IPS DF 4.7 (cell line): ENCODE data around the gene BRAT1.
A peak's percentile ranks its signal among the peaks of the same experiment; 100 is the strongest.
"Not testable (repeated sequence)": the region's sequence is repeated elsewhere in the genome, so short reads cannot be mapped to it uniquely, and the experiment has no call there.

Source experiments
- DNase-seq: peaks from one replicate; pipeline ENCODE4 v3.0.0-alpha.2; 2013; ENCODE audit warnings: low spot score; ENCODE audit errors: extremely low read depth

BRAT1 gene

DNA sequence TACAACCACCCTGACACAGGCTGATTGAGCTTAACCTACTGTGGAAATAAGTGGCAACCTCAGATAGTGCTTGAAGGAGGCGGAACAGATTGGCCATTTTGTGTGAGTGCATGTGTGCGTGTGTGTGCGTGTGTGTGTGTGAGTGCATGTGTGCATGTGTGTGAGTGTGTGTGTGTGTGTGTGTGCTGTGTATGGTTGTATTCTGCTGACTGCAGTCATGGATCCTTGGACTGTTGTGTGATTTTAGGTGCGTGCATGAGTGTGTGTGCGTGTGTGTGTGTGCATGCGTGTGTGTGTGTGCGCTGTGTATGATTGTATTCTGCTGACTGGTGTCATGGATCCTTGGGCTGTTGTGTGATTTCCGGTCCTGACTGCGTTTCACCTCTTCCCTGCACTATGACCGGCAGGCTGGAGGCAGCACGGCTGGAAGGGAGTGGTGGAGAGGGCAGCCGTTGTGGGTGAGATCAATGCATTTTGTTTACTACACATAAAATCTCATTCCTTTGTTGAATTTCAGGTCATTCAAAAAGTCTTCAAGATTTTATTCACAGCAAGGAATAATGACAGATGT is 9.7 kb upstream of the BRAT1 start:
- no peak for DNase-seq

- DNase-seq = not testable (repeated sequence)
Observed at GRCh38 chr7:2563955-2564354, 8.6 kb upstream of the BRAT1 start.

DNA sequence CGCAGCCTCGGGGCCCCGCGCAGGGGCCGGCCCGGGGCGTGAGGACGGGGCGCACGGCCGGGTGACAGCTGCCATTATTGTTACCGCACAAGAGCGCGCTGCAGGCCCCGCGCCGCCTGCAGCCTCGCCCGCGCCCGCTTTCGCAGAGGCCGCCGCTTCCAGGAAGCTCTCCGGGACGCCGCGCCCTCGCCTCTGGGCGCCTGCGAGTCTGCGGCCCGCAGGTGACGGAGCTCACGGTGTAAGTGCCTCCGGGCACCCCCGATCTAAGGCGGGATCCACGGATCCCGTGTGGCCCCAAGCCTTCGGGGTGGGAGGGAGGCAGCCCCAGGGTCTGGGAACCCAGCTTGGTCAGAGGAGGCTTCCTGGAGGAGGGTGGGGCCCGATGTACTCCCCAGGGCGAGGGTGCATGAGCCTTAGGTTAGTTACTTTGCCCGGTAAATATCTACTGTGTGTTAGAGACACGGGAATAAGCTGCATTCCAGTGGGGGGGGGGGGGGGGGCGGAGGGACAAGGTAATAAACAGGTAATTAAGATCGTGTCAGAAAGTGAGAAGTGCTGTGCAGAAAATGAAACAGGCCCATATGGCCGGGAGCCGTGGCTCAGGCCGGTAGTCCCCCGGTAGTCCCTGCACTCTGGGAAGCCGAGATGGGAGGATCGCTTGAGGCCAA is 4.1 kb upstream of the BRAT1 start:
- DNase-seq = no peak

GRCh38 chr7:2558629-2559282 is 3.4 kb upstream of the BRAT1 start, which contains the start of gene IQCE:
TSS of gene IQCE (plus strand) at chr7:2558979. CDS start at chr7:2559182, 203 bp downstream.
- DNase-seq = peak; percentile 44

GRCh38 chr7:2554661-2555111 is 638 bp downstream of the BRAT1 start:
- DNase-seq = no peak

- DNase-seq = no peak
Observed at GRCh38 chr7:2553831-2554581, 1.3 kb downstream of the BRAT1 start.

GRCh38 chr7:2553108-2553507 is 2.2 kb downstream of the BRAT1 start:
- DNase-seq = no peak

DNA sequence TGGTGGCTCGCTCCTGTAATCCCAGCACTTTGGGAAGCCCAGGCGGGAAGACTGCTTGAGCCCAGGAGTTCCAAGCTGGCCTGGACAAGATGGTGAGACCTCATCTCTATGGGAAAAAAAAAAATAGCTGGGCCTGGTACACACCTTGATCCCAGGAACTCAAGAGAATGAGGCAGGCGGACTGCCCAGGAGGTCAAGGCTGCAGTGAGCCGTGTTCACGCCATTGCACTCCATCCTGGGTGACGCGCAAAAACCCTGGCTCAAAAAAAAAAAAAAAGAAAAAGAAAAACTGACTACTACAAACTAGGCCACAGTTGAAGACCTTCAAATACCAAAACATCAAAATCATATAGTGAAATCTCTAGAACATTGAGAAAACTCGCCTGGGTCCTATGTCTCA is 3.9 kb downstream of the BRAT1 start:
- no peak for DNase-seq

GRCh38 chr7:2546776-2547586 is 8.3 kb downstream of the BRAT1 start:
- no peak for DNase-seq

- no peak for DNase-seq
Observed at GRCh38 chr7:2545746-2546425, 9.4 kb downstream of the BRAT1 start.

GRCh38 chr7:2544541-2545188 is 10.7 kb downstream of the BRAT1 start:
- DNase-seq = no peak

DNA sequence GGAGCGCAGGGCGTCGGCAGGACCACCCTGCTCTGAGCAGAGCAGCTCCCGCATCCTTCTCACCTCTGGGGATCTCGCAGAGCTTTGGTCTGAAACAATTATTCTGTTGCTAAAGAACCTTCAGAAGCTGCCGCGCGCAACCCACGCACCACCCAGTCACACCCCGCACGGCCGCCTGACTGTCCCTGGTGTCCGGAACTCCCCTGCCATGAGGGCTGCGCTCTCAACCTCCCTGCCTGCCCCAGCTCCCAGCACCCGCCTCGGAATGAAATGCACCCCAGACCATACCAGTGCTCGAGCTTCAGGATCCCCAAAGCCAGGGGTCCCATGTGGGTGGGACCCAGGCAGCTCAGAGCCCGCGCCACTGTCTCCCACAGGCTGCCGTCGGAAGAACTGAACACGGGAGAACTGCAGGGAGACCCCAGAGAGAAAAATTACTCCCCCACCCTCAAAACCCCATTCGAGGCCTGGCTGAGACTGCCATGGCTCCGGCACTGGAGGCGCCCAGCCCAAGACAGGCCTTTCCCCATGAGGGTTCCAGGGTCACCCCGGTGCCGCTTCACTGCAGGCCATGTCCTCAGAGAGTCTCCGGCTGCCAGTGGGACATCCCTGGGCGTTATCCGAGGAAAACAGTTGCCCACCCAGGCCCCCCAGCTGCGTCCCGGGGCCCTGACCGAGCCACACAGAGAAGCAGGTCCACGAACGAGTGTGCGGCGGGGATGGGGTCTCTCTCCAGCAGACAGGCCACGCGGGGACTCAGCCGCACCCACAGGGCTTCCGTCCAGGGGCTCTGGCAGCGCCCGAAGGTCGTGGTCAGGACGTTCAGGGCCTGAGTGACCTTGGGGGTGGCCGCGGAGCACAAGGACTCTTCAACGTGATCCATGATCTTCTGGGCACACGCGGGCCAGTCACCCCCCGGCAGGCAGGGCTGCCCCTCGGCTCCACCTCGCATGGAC is 12.1 kb downstream of the BRAT1 start:
- DNase-seq = no peak

GRCh38 chr7:2542011-2542915 is 13.1 kb downstream of the BRAT1 start:
- DNase-seq = no peak

DNA sequence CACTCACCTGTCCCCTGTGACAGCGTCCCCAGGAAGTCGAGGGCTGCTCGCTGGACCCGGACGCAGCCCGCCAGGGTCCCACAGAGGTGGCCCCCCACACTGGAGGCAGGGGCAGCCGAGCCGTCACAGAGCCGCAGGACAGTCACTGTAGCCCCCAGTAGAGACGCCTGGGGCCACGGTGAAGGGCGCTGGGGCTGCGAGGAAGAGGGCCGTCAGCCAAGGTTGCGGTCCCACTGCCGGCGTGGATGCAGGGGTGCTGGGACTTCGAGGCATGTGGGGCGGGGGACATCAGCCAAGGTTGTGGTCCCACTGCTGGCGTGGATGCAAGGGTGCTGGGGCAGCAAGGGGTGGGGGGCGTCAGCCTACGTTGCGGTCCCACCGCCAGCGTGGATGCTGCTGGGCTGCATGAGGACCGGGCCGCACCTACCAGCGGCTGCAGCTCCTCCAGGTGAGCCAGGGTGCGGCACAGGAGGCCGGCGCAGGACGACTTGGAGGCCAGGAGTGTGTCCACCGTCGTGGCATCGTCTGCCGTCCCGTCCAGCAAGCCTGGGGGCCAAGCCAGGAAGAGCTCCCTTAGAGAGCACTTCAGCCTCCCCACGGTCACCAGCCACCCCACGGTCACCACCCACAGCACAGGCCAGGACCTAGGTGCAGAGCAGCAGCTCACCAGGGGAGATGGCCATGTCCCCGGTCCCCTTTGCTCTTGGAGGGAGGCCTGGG is 13.9 kb downstream of the BRAT1 start:
- no peak for DNase-seq

DNA sequence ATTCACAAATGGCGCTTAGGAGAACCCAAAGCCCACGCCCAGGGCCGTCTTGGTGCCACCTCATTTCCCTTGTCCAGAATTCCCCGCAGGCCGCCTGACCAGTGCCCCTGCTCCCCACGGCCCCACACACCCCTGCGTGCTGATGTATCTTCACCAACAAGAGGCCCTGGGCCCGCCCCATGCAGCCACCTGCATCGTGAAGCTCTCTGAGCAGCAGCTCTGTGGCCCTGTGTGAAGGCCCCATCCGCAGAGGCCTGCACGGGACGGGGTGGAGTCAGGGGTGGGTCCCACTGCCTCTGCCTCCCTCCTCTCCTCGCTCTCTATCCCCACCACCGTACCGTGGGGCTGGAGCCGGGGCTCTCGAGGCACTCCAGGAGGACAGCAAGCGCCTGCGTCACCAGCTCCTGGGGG is 14.7 kb downstream of the BRAT1 start:
- no peak for DNase-seq

- no peak for DNase-seq
Observed at GRCh38 chr7:2540133-2540532, 15.2 kb downstream of the BRAT1 start.
